ENCODE data around the gene FBN1. TPM values are rescaled to one million over a fixed set of nuclear protein-coding genes. Genes with fewer than 3 reads are reported as not detected.

FBN1 gene
- total and polyA plus RNA-seq, 10 of the 15 experiments (the other 5 are each of a cell fraction or from before 2014, with no cell fraction given) = 2.2 to 15.3 (median 7.0) TPM

- TF ChIP-seq ELK1 (IDR thresholded peaks at IDR 0.05; ENCODE audit: low read depth, low read length) (no peak), IRF4 (IDR thresholded peaks at IDR 0.05; ENCODE audit: low read depth, low read length) (no peak), SUZ12 (IDR thresholded peaks at IDR 0.05; ENCODE audit: unreplicated experiment) (no peak), BCL3 (IDR thresholded peaks at IDR 0.05; ENCODE audit: borderline replicate concordance, insufficient read depth, low read depth, low read length, poor library complexity, severe bottlenecking) (no peak), RELB (IDR thresholded peaks at IDR 0.05; ENCODE audit: low read depth) (no peak), BHLHE40 (IDR thresholded peaks at IDR 0.05; ENCODE audit: borderline replicate concordance in 1 of 2, low read depth in 2 of 2, low read length in 1 of 2) (no peak), BCL11A (IDR thresholded peaks at IDR 0.05; ENCODE audit: low read depth, low read length) (no peak), ATF7 (IDR thresholded peaks at IDR 0.05; ENCODE audit: low read depth) (no peak)
Observed at GRCh38 chr15:48632651-48633050, 12.9 kb downstream of the FBN1 start (continued).
